ENCODE results near the gene MESP2.
A peak's percentile ranks its signal among the peaks of the same experiment; 100 is the strongest.

MESP2 gene, protein sequence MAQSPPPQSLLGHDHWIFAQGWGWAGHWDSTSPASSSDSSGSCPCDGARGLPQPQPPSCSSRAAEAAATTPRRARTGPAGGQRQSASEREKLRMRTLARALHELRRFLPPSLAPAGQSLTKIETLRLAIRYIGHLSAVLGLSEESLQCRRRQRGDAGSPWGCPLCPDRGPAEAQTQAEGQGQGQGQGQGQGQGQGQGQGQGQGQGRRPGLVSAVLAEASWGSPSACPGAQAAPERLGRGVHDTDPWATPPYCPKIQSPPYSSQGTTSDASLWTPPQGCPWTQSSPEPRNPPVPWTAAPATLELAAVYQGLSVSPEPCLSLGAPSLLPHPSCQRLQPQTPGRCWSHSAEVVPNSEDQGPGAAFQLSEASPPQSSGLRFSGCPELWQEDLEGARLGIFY

GRCh38 chr15:89776274-89777072 is at the start of gene MESP2:
MESP2 (plus strand) TSS chr15:89776332; CDS start chr15:89776358, 26 bp downstream.
- peak; percentile 79 for DNase-seq

DNA sequence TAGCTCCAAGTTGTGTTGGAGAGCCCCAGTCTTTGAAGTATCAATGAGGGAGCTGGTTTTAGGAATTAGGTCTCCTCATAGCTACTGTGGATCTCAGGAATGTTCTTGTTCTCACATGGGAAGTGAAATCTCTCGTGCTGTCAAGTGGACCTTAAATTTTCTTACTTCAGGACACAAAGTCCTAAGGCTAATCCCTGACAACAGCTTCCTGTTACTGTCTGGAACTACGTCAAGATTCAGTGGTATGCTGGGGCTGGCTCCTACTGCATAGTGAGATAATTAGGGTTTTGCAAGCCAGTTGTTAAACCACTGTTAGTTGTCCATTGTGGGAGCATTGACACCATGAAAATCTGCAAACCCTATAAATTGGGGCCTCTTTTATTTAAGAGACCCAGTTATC is 47.9 kb upstream of the MESP2 start:
- DNase-seq: peak; percentile 28

DNA sequence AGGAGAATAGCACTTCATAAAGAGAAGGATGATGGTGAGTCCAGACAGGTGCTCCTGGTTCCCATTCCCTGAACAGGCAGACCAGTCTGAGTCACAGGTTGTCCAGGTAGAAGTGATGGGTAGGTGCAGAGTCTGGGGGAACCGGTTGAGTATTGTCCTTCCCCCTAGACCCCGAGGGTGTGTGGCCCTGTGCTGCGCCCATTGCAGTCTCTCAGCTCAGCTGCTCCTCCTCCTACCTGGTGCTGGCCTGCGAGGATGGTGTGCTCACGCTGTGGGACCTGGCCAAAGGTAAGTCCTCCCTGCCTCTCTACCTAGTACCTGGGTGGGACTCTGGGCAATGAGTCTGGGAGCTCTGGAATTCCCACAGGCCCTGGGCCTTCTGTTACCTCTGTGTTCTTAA is 44.9 kb upstream of the MESP2 start:
- no peak for DNase-seq

DNA sequence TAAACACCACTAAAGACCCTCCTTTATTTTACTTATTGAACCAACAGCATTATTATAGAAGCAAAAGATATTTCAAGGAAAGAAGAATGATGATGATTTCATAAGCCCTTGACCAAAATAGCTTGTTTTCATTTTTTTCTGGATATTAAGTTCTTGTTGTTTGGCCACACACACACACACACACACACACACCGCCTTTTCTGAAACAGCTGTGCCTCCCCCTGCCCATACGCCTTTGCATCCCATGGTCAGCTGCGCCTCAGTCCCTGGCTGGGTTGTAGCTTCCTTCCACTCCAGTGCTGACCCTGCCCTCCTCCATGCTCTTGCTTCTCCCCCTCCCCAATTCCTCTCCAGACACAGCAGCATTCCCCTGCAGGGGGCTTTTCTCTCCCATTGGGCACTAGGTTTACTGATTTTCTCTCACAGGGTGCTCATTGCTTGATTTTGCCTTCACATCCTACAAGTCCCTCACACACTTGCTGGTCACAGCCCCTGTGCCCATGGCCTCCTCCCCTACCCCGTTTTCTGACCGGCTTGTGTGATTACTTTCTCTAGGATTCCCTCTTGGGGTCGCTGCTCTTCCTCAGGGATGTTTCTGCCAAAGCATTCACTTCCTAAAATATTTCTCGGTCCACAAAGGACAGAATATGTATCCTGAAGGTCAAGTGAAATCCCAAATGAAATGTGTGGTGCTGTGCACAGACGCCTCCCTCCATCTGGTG is 43.5 kb upstream of the MESP2 start:
- no peak for DNase-seq

DNA sequence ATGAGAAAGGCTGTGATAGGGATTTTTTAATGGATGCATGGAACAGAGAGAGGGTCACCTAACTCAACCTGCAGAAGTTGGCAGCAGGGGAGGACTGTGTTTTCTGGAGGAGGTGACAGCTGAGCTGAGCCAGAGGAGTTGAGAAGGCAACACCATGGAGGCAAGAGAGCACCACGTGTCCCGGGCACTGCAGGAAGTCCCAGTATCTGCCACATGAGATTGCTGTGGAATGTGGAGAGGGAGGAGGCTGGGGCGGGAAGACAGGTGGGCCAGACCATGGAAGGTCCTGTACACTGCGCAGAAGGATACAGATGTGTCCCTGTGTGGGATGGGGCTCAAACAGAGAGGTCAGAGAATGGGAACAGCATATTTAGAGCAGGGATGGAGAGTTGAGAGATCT is 40.4 kb upstream of the MESP2 start:
- DNase-seq: no peak

GRCh38 chr15:89740137-89740536 is 36.0 kb upstream of the MESP2 start:
- peak; percentile 60 for DNase-seq

DNA sequence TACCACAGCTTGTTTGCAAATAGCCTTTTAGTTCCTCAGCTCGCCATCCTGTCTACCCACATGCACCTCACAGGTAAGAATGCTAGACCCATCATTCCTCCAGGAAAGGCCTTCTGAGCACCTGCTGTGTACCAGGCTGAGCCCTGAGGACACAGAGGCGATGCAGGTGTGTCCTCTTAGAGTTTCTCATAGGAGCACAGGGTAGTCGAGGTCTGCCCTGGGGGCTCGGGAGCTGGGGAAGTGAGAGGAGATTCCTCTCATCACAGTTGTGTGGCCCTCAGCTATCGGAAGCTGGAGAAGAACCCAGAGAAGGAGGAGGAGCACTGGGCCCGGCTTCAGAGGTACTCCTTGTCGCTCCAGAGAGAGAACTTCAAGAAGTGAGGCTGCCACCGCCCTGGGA is 33.1 kb upstream of the MESP2 start:
- no peak for DNase-seq

DNA sequence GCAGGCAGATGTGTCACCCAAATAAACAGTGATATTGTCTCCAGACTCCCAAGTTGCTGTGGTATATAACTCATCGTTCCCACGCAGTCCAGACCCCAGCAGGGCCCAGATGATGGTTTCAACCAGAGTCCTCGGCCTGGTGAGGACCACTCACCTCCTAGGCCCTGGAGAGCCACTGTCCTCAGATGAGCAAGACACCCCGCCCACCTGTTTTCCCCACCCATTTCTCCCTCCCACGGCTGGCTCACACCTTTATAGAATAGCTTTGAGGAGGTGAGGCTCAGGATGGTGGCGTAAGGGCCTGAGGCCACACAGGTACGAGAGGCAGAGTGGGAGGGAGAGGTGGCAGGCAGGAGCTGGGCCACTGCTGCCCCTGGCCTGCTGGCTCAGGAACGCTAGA is 32.5 kb upstream of the MESP2 start:
- no peak for DNase-seq

DNA sequence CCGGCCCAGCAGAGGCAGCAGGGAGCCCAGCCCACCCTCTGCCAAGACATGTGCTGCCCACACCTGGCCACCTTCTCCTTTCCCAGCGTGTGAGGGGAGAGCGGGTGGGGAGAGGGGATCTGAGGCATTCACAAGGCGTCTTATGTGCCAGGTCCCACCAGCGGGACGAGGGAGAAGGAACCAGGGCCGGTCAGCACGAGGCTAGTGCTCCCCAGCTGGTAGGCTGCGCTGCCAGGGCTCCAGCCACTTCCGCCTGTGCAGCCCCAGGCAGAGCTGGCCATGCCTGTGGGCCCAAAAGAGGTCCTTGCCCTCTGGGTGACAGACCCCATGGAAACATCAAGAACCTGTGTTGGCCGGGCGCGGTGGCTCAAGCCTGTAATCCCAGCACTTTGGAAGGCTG is 31.0 kb upstream of the MESP2 start:
- no peak for DNase-seq

GRCh38 chr15:89745768-89746167 is 30.4 kb upstream of the MESP2 start:
- DNase-seq: no peak

GRCh38 chr15:89746386-89746780 is 29.7 kb upstream of the MESP2 start:
- no peak for DNase-seq

DNA sequence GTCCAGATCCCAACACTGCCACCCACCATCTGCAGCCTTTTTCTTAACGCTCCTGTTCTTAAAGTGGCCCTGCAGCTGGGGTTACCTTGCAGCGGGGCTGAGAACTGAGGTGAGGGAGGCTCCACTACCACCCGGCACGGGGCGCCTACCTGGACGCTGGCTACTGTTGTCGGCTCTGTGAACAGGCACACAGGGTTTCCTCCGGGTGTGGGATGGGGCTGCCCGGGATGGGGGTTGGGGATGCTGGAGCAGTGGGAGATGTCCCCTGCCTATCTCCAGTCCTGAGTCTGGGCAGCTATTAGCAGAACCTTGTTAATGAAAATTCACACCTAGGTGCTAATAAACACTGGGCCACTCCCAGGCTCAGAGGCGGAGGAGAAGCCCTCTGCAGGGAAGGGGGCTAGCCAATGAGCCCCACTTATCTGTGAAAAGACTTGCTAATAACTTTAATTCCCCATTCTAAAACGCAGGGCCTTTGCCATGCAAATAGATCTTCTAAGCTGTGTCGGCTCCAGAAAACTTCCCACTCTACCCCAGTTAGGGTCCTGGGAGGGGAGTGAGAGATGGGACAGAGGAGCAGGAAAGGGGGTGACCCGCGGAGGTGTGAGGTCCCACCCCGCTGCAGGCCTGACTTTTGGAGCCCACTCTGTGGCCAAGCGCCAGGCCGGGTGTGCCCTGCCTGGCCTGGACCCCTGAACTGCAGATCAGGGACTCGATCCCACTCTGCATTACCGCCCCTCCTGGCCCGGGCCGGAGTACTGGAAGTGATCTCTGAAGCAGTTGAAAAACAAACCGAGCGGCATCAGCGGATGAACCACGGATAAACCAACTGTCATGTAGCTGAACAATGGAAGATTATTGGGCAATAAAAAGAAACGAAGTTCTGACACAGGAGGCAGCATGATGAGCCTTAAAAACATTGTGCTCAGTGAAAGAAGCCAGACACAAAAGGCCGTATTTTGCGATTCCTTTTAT is 28.1 kb upstream of the MESP2 start:
- DNase-seq: no peak

GRCh38 chr15:89749054-89749453 is 27.1 kb upstream of the MESP2 start:
- DNase-seq: no peak

DNA sequence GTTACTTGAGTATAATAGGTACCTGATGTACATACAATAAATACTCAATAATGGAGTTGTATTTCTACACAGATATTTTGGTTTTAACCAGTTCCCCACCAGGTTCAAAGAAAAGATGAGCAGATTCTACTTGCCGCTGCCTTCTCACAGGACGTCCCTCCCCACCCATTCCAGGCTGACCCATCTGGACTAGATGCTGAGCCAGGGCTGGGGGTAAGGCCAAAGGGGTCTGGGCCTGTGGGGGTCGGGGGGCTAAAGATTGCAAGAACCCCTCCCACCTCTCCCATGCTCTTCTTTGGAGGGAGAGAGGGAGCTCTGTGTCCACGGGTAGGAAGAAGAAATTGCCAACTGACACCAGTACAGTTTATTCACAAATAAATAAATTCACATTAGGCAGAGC is 26.6 kb upstream of the MESP2 start:
- no peak for DNase-seq

DNA sequence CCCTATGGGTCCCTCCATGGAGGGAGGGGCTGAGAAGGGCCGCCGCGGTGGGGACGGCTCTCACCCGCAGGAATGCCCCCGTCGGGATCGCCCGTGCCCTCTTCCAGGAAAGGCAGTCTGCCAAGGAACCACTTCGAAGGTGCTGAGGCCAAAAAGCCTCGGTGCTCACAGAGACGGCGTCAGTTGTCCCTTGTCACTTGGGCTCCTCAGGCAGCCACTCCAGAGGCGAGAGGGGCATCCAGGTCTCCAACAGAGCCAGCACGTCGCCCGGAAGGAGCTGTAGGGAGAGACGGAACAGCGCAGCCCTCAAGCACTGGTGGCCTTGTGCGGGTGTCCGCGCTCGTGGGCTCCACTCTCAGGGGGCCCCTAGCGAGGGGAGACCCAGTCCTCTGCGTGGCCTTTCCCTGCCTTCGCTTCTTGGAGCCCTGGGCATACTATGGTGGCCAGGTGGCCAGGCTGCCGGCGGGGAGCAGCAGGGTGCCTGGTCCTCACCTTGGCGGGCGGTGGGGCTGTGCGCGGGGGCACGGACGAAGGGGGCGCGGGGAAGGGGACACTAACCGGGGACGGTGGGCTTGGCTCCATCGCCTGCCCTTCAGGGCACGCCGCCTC is 26.1 kb upstream of the MESP2 start:
- DNase-seq: no peak

- peak; percentile 94 for DNase-seq
Observed at GRCh38 chr15:89750560-89751542, 25.3 kb upstream of the MESP2 start, which contains the start of gene MESP1. MESP1 (minus strand) TSS chr15:89751249; CDS start chr15:89751231, 18 bp downstream.

DNA sequence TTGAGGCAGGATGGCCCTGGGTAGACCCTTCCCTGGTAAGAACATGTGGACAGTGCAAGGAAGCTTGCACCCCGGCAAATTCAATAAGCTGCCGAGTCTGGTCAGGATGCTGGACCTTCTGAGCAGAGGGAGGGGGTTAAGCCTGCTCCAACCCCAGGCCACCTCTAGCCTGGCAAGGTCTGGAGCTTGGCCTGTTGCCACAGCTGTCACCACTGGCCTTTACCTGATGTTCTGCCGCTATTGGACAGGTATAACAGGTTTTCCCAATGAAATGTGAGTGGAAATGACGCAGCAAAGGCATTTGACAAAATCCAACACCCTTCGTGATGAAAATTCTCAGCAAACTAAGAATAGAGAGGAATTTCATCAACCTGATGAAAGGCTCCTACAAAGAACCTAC is 24.4 kb upstream of the MESP2 start:
- no peak for DNase-seq

- no peak for DNase-seq
Observed at GRCh38 chr15:89753855-89754254, 22.3 kb upstream of the MESP2 start.

- no peak for DNase-seq
Observed at GRCh38 chr15:89754361-89755154, 21.6 kb upstream of the MESP2 start.

- DNase-seq: no peak
Observed at GRCh38 chr15:89755701-89756100, 20.4 kb upstream of the MESP2 start.
